Neural cell (in vitro differentiated cells): ENCODE measurements around the gene FNDC3B.

ENCODE experiments used
- EP300 ChIP-seq: fragments of 450-650 bp; conservative IDR thresholded peaks from 2 replicates; pipeline ENCODE4 v1.6.1; 2014; ENCODE audit warnings: antibody characterized with exemption, mild to moderate bottlenecking, moderate library complexity; ENCODE audit not compliant: poor library complexity, severe bottlenecking
- EZH2 ChIP-seq: fragments of 200-600, 300-800 bp; shearing (Covaris generic), sonication (generic); IDR thresholded peaks from 2 replicates; pipeline ENCODE4 v1.6.1; 2014; ENCODE audit warnings: antibody characterized with exemption, low read length, borderline replicate concordance, mild to moderate bottlenecking; ENCODE audit not compliant: insufficient read depth, poor library complexity, severe bottlenecking
- MXI1 ChIP-seq: fragments of 450-650 bp; conservative IDR thresholded peaks from 2 replicates; pipeline ENCODE4 v1.6.1; 2014; ENCODE audit warnings: antibody characterized with exemption, mild to moderate bottlenecking; ENCODE audit not compliant: poor library complexity, severe bottlenecking
- POLR2AphosphoS5 ChIP-seq: IDR thresholded peaks from 2 replicates; pipeline ENCODE4 v1.6.1; 2012
- RAD21 ChIP-seq: fragments of 450-650 bp; conservative IDR thresholded peaks from 2 replicates; pipeline ENCODE4 v1.6.1; 2014; ENCODE audit warnings: antibody characterized with exemption, mild to moderate bottlenecking, moderate library complexity
- TF ChIP-seq, protein P1 (sequence below): fragments of 450-650 bp; IDR thresholded peaks from 2 replicates; pipeline ENCODE4 v1.5.1; 2014; ENCODE audit warnings: antibody characterized with exemption, mild to moderate bottlenecking, moderate library complexity; ENCODE audit not compliant: poor library complexity, severe bottlenecking
- TF ChIP-seq, protein P2 (sequence below): IDR thresholded peaks from 2 replicates; pipeline ENCODE4 v1.6.1; 2012; ENCODE audit warnings: borderline replicate concordance

DNA sequence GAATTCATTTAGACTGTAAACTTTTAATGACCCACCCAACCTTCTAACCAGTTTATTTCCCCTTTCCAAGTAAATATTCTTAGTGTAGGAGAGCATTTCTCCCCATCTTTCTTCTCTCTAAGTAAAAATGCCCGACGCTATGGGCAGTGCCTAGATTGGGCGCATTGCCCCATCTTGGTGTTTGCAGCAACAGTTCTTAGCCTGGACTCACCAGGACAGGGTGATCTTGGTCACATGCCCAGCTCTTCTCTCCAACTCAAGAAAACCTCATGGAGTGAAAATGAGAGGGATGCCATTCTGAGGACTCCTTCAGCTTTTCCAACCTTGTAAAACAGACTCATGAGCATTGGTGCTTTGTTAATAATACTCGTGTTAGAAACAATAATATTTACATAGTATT lies 332.2 kb downstream of the FNDC3B start:
- TF ChIP-seq RAD21 (no peak), POLR2AphosphoS5 (no peak), EP300 (no peak), EZH2 (no peak), MXI1 (no peak)
- TF ChIP-seq, protein P1, sequence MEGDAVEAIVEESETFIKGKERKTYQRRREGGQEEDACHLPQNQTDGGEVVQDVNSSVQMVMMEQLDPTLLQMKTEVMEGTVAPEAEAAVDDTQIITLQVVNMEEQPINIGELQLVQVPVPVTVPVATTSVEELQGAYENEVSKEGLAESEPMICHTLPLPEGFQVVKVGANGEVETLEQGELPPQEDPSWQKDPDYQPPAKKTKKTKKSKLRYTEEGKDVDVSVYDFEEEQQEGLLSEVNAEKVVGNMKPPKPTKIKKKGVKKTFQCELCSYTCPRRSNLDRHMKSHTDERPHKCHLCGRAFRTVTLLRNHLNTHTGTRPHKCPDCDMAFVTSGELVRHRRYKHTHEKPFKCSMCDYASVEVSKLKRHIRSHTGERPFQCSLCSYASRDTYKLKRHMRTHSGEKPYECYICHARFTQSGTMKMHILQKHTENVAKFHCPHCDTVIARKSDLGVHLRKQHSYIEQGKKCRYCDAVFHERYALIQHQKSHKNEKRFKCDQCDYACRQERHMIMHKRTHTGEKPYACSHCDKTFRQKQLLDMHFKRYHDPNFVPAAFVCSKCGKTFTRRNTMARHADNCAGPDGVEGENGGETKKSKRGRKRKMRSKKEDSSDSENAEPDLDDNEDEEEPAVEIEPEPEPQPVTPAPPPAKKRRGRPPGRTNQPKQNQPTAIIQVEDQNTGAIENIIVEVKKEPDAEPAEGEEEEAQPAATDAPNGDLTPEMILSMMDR, result no peak
- TF ChIP-seq, protein P2, sequence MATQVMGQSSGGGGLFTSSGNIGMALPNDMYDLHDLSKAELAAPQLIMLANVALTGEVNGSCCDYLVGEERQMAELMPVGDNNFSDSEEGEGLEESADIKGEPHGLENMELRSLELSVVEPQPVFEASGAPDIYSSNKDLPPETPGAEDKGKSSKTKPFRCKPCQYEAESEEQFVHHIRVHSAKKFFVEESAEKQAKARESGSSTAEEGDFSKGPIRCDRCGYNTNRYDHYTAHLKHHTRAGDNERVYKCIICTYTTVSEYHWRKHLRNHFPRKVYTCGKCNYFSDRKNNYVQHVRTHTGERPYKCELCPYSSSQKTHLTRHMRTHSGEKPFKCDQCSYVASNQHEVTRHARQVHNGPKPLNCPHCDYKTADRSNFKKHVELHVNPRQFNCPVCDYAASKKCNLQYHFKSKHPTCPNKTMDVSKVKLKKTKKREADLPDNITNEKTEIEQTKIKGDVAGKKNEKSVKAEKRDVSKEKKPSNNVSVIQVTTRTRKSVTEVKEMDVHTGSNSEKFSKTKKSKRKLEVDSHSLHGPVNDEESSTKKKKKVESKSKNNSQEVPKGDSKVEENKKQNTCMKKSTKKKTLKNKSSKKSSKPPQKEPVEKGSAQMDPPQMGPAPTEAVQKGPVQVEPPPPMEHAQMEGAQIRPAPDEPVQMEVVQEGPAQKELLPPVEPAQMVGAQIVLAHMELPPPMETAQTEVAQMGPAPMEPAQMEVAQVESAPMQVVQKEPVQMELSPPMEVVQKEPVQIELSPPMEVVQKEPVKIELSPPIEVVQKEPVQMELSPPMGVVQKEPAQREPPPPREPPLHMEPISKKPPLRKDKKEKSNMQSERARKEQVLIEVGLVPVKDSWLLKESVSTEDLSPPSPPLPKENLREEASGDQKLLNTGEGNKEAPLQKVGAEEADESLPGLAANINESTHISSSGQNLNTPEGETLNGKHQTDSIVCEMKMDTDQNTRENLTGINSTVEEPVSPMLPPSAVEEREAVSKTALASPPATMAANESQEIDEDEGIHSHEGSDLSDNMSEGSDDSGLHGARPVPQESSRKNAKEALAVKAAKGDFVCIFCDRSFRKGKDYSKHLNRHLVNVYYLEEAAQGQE, result no peak
